Activated T-helper 1 cell treated with anti-CD3 and anti-CD28 coated beads, Interleukin-2, amount 50 U/mL, for 16 hours (primary cell): ENCODE measurements around the gene S1PR4.
"Not testable (repeated sequence)": the region's sequence is repeated elsewhere in the genome, so short reads cannot be mapped to it uniquely, and the experiment has no call there.

Experiments
- DNase-seq, 2 donors: peaks; one replicate each; pipeline ENCODE4 v3.0.0-alpha.2; 2020; ENCODE audit warnings: low read depth in 1 of 2, low spot score in 1 of 2

S1PR4 gene

DNA sequence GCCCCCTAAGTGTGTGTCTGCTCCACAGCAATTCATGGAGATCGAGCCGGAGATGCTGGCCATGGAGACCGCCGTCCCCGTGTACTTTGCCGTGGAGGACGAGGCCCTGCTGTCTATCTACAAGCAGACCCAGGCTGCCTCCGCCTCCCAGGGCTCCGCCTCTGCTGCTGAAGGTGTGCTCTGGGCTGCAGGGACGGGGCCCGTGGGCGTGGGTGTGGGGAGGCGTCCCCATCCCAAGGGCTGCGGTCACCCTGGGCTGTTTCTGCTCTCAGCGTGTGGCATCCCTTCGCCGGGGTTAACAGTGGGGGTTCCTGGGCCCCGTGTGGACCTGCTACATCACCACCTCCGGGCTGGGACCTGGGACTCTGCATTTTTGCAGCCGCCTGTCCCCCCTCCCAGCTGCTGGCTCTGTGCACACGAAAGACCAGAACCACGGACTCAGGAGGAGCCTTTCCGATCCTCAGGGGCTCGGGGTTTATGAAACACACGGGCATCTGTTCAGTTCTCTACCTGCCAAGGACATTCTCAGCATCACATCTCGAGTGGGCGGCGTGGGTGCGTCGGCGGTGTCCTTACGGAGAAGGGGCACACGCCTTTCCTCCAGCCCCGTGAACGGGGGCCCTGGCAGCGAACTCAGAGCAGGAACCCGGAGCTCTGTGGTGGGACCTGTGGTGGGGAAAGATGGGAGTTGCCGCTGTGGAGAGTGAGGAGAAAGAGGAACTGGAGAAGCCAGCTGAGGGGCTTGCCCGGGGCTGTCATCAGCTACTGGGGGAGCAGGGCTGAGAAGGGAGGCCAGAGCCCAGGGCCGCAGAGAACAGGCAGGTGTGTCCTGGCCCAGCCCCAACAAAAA is 14.9 kb downstream of the S1PR4 start:
- DNase-seq, result no peak

DNA sequence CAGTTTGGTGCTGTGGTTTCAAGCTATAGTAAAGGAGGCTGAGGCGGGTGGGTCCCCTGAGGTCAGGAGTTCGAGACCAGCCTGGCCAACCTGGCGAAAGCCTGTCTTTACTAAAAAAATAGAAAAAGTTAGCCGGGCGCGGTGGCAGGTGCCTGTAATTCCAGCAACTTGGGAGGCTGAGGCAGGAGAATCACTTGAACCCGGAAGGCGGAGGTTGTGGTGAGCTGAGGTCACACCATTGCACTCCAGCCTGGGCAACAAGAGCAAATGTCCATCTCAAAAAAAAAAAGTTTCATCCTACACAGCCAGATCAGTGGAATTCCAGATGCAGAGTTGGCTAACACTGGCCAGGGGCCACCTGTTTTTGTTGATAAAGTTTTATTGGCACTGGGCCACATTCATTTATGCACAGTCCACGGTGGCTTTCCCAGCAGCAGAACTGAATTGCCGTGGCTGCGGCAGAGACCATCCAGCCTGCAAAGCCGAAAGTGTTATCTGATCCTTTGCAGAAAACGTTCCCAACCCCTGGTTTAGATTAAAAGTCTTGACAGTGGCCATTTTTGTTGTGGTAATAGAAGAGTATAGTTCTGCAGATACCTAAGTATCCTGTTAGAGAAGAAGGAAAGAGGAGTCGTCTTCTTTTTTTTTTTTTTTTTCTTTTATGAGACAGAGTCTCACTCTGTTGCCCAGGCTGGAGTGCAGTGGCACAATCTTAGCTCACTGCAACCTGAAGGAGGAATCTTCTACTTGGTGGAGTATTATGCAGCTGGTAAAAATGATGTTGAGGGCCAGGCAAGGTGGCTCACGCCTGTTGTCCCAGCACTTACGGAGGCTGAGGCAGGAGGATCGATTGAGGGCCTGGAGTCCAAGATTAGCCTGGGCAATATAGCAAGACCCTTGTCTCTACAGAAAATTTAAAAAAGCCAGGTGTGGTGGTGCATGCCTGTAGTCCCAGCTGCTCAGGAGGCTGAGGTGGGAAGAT is 15.8 kb downstream of the S1PR4 start:
- no peak for DNase-seq

DNA sequence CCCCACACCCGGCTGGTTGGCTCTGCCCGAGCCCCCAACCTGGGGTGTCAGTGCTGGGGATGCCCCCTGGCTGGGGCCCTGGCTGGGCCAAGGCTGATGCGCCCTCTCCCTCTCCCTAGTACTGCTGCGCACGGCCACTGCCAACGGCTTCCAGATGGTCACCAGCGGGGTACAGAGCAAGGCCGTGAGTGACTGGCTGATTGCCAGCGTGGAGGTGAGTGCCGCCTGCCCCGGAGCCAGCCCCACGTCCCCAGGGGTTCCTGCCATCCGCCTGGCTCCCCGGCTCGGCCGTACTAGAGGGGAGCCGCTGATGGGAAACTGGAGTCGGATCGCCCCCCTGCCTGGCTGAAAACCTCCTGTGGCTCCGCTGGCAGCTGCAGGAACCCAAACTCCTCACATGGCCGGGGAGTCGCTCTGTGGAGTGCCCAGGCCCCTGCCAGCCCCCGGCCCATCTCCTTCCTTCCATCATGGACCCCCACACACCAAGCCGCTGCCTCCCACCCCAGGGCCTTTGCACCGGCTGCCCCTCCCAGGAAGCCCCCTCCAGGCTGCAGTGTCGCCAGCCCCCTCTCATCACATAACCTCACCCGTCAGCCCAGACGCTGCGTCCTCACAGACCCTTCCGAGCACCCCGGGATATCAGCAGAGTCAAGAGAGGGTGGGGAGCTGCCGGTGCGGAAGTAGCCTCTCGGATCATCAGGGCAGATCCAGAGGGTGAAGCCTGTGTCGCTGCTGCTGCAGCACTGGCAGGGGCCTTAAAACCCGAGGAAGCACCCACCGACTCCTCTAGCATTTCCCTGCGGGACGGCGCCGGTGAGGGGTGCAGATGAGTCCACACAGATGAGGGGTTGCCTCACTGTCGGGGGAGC is 17.7 kb downstream of the S1PR4 start:
- DNase-seq, result no peak

DNA sequence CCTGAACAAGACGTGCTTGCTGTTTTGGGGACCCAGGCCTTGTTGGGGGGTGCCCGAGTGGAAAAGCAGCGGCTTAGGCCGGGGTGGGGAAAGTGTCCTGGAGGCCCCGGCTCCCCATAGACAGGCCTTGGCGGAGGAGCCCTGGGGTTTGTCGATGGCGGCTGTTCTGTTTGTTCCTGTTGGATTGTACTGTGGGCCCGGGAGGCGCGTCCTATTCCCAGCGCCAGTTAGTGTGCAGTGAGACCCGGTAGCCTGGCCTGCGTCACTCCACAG is 18.3 kb downstream of the S1PR4 start:
- no peak for DNase-seq

DNA sequence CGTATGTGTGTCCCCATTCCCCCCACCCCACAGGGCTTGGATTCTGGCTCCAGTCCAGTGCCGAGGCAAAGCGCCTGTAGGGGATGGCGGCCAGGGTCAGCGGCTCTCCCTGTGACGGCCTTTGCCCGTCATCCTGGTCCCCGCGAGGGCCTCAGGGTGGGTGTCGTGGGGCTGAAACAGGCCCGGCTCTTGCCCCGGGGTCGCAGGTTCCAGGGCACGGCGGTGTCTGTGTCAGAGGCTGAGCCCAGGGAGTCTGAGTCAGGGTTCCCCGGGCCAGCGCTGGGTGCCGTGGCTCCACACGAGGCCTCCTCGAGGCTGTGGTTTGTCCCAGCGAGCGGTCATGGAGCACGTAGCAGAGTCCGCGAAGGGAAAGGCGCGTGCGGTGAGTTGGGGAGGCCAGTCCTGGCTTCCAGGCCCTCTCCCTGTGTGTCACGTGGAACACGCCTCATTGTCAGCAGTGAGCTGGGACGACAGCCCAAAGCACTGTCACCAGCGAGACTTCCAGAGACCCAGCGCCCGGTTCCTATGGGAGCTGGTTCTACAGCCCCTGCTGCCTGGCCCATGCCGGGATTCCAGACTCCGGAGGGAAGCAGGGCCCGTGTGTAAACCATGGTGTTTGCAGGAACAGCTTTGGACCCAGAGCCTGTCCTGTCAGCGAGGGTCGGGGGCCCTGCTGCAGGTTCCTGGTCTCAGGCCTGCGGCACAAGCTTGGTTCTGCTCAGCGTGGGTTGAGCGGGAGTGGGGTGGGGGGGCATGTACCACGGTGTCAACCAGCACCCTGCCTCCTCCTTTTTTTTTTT is 20.5 kb downstream of the S1PR4 start:
- no peak for DNase-seq

DNA sequence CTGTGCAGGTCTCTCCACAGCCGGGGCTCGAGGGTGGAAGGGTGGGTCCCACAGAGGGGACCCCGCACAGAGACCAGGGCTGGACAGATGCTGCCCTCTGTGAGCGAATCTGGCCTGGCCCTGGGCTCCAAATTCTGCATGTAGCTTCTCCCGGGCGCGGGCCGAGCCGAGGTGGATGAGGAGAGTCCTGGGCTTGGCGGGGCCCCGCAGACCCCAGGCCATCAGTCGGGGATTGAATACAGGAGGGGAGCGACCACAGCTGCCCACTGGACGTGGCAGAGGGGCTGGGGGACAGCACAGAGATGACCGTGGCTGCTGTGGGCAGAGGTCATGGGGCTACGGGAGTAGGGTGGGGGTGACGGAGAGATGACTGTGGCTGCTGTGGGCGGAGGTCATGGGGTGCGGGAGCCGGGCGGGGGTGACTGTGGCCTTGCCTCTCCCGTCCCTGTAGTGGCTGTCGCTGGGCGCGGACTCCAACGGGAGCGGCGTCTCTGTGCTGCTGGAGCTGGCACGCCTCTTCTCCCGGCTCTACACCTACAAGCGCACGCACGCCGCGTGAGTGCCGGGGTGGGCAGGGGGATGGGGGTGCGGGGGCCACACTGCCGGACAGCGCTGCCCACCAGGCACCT is 22.6 kb downstream of the S1PR4 start:
- no peak for DNase-seq

DNA sequence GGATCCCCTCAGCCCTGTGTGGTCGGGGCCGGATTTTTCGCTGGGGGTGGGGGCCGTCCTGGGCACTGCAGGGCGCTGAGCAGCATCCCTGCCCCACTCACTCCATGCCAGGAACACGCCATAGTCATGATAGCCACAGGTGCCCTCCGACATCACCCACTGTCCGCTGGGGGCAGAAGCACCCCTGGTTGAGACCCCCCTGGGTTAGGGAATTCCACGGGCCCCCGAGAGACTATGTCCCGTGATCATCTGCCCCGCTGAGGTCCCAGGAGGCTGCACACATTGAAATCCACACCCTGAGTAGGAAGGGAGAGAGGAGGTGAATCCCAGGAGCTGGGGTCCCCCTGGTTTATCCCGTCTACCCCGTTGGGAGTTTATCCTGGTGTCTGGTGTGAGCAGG is 23.3 kb downstream of the S1PR4 start:
- no peak for DNase-seq

DNA sequence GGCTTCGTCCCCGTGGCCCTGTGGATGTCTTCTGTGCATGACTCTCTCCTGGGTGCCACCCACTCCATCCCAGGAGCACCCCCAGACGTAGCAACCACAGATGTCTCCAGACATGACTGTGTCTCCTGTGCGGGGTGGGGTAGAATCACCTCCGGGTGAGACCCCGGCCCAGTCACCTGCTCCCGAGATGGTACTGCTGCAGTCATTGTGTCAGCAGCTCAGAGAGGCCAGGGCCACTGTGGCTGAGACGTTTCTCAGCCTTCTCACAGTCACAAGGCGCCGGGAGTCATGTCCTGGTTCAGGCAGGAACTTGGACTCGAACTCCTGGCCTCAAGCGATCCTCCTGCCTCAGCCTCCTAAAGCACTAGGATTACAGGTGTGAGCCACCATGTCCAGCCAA is 23.8 kb downstream of the S1PR4 start:
- no peak for DNase-seq

DNA sequence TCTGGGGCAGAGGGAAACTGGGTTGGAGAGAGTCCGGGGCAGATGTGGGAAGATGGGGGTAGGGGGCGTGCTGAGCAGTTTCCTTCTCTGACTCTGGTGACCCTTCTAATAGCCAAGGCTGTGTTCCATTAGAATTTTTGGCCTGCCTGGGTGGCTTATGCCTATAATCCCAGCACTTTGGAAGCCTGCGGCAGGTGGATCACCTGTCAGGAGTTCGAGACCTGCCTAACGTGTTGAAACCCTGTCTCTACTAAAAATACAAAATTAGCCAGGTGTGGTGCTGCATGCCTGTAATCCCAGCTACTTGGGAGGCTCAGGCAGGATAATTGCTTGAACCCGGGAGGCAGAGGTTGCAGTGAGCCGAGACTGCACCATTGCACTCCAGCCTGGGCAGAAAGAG is 24.3 kb downstream of the S1PR4 start:
- not testable (repeated sequence) for DNase-seq

DNA sequence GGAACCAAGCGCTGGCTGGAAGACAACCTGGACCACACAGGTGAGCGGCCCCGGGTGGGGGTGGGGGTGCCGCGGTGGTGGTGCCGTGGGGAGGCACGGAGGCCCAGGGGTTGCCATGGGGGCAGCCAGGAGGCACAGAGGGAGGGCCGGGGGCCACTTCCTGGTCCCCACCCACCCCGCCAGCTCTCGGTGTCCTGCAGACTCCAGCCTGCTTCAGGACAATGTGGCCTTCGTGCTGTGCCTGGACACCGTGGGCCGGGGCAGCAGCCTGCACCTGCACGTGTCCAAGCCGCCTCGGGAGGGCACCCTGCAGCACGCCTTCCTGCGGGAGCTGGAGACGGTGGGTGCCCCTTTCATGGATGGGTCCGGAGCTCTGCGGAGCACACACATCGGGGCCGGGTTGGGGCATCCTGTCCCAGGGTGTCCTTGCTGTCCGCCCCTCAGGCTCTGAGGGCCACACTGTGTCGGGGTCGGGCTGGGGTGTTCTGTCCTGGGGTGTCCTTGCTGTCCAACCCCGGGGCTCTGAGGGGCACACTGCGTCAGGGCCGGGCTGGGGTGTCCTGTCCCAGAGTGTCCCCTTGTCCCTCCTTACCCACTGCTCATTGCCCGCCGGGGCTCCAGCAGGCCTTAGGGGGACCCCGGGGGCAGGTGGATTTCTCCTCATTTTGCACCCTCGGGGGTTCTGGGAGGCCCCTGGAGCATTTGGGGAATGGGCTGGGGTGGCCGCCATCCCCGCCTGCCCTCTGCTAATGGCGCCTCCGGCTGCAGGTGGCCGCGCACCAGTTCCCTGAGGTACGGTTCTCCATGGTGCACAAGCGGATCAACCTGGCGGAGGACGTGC is 25.5 kb downstream of the S1PR4 start:
- DNase-seq, result no peak

DNA sequence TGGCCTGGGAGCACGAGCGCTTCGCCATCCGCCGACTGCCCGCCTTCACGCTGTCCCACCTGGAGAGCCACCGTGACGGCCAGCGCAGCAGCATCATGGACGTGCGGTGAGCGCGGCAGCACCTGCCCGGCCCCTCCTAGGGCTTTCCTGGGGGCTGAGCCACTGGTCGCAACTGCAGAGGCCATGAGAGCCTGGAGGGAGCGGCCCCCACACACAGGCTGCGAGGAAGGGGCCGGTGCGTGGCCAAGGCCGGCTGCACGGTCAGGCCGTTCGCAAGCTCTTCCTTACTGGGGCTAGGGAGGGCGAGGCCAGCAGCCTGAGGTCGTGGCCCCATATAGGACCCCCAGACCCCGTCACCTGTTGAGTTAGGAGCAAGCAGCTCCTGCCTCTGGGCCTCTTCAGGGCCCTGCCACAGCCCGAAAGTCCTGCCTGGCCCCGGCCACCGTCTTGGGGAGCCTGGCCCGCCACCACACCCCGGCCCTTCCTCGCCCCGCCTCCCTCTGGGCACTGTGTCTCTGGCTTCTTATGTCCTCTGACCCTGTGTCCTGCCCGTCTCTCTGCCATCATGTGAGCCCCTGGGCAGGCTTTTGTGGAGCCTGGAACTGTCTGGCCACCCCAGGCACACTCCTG is 26.2 kb downstream of the S1PR4 start:
- DNase-seq, result no peak

DNA sequence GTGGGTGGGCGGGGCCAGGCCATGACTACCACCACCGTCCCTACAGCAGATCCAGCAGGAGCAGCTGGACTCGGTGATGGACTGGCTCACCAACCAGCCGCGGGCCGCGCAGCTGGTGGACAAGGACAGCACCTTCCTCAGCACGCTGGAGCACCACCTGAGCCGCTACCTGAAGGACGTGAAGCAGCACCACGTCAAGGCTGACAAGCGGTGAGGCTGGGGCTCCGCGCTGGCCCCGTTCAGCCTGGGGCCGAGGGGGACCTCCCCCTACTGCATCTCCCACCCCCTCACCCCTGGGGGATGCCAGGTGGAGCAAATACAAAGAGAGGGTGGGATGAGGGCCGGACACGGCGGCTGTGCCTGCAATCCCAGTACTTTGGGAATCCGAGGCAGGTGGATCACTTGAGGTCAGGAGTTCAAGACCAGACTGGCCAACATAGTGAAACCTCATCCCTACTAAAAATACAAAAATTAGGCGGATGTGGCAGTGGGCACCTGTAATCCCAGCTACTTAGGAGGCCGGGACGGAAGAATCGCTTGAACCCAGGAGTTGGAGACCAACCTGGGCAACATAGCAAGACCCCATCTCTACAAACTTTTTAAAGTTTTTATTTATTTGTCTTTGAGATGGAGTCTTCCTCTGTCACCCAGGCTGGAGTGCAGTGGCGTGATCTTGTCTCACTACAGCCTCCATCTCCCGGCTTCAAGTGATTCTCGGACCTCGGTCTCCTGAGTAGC is 27.8 kb downstream of the S1PR4 start:
- no peak for DNase-seq

DNA sequence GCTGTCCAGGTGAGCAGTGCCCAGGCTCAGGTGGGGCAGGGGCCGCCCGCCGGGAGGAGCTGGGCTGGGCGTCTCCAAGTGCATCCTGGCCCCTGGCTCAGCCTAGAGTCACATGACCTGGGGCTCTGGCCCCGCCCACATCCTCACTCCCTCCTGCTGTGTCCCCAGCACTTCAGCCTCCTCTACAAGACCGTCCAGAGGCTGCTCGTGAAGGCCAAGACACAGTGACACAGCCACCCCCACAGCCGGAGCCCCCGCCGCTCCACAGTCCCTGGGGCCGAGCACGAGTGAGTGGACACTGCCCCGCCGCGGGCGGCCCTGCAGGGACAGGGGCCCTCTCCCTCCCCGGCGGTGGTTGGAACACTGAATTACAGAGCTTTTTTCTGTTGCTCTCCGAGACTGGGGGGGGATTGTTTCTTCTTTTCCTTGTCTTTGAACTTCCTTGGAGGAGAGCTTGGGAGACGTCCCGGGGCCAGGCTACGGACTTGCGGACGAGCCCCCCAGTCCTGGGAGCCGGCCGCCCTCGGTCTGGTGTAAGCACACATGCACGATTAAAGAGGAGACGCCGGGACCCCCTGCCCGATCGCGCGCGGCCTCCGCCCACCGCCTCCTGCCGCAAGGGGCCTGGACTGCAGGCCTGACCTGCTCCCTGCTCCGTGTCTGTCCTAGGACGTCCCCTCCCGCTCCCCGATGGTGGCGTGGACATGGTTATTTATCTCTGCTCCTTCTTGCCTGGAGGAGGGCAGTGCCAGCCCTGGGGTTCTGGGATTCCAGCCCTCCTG is 29.1 kb downstream of the S1PR4 start:
- no peak for DNase-seq

DNA sequence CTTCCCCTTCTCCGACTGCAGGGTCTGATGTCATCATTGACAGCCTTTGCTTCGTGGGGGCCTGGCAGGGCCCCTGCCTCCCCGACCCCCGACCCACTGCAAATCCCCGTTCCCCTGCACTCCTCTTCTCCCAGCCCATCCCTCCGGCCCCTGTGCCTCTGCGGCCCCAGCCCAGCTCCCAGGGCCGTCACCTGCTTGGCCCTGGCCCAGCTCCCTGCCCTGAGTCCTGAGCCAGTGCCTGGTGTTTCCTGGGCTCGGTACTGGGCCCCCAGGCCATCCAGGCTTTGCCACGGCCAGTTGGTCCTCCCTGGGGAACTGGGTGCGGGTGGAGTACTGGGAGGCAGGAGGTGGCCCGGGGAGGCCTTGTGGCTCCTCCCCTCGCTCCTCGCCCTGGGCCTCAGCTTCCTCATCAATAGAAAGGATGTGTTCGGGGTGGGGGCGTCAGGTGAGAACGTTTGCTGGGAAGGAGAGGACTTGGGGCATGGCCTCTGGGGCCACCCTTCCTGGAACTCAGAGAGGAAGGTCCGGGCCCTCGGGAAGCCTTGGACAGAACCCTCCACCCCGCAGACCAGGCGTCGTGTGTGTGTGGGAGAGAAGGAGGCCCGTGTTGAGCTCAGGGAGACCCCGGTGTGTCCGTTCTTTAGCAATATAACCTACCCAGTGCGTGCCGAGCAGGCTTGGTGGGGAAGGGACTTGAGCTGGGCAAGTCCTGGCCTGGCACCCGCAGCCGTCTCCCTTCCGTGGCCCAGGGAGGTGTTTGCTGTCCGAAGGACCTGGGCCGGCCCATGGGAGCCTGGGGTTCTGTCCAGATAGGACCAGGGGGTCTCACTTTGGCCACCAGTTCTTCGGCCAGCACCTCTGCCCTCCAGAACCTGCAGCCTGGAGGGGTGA is 30.0 kb downstream of the S1PR4 start:
- DNase-seq, result no peak

DNA sequence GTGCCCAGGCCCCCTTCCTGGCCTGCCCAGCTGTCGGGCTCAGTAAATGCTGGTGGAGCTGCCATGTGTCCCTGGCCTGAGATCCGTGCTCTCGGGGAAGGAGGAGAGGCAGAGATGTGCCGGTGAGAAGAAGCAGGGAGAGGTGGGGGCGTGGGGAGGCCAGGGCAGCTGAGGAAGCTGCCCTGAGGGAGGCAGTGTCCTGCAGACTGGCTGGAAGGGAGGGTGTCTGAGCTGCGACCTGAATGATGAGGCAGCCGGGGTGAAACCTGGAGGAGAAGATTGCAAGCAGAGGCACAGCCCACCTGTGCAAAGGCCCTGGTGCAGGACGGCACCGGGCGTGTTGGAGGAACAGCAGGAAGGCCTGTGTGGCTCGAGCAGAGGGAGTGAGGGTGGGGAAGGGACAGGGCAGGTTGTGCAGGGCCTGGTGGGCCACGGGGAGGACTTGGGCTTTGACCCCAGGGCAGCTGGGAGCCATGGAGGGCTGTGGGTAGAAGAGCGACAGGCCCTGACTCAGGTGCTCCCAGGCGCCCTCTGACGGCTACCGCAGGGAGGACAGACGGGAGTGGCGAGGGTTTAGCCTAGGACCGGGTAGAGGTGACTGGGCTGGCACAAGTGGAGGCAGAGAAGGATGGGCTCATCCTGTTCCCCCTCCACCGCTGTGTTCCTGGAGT is 31.9 kb downstream of the S1PR4 start:
- peak; percentile 39 to 49 for DNase-seq

DNA sequence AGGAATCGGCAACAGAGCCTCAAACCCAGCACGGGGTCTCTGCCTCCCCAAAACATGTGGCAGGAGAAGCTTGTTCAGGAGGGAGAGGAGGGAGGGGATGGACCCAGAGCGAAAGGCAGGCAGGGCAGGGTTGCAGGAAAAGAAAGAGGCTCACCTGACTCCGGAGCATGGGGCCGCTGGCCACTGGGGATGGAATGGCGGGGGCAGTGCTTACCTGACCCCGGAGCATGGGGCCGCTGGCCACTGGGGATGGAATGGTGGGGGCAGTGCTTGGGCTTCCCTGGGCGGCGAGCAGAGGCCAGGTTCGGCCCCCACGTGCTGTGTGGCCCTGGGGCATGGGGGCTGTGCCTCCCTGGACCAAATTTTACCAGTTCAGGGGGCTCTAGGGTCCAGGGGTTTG is 32.6 kb downstream of the S1PR4 start:
- DNase-seq, result no peak
